Measurements from ENCODE around the gene FAM83D. TPM values are rescaled to one million over a fixed set of nuclear protein-coding genes. Genes with fewer than 3 reads are reported as not detected.
A peak's percentile ranks its signal among the peaks of the same experiment; 100 is the strongest.

The FAM83D gene
- total RNA-seq = 11.7 and 13.5 TPM in 2 replicates

- peak; percentile 82 for DNase-seq (ENCODE audit: extremely low read depth, low read depth, low spot score)
These were observed at the start of gene FAM83D for GRCh38 chr20:38926142-38926933. FAM83D (plus strand) TSS chr20:38926417; CDS start chr20:38926443, 26 bp downstream.

DNA sequence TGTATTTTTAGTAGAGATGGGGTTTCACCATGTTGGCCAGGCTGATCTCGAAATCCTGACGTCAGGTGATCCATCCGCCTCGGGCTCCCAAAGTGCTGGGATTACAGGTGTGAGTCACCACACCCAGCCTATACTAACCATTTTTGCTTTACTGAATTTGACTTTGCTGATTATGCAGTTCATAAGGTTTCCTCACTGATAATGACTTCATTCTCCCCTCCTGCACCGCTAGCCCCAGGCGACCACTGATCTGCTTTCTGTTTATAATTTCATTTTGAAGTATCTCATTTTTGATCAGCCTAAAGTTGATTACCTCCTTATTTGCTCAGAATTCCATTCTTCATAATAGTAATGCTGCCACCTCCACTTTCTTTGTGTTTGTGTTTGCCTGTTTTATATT lies 48.7 kb upstream of the FAM83D start:
- DNase-seq (ENCODE audit: extremely low read depth, low read depth, low spot score) = no peak

DNA sequence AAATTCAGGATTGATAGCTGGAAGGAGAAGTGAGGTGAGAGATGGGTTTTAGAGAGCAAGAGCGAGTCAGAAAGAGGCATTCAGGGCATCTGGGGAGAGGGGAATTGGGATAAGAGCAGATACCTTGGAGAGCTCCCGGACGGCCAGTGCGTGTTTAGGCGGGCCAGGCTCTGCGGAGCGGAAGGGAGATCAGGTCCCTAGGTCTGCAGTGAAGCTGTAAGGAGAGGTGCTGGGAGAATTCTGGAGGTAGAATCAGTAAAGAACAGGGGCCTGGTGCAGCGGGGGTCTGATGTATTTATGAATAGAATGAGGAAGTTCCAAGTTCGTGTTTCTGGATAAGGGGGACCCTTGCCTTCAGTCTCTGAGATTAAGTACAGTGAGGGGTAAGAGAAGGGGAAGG lies 47.4 kb upstream of the FAM83D start:
- no peak for DNase-seq (ENCODE audit: extremely low read depth, low read depth, low spot score)

DNA sequence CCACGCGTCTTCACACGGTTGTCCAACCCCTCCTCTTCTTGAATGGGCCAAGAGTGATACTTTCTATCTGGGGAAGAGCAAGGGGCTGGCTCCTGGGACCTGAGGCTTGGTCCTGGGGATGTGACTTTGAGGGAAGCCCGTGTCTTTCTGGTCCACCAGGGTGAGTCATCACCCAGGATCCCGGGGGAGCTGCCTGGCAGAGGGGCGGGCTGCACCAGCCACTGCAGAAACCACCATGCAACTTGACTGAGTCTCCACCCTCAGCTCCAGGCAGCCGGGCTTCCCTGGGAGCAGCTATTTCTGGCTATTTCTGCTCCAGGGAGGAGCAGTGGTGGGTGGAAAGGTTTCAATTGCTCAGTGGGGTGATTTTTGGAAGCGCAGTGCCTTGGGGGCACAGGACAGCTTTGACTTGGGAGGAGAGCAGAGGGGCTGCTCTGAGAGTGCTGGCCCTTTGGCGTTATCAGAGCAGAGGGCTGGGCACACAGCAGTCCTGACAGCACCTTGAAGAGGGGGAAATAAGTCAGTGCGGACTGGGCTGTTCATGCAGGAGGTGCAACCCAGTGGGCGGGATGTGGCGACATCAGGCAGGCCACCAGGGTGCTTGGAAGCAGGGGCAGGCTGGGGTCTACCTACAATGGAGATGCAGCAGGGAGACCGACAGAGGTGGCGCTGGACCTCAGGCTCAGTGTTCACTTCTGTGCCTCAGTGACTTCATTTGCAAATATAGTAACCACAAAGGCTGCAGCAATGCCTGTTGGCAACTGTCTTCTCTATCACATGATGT lies 45.1 kb upstream of the FAM83D start:
- DNase-seq (ENCODE audit: extremely low read depth, low read depth, low spot score) = no peak

DNA sequence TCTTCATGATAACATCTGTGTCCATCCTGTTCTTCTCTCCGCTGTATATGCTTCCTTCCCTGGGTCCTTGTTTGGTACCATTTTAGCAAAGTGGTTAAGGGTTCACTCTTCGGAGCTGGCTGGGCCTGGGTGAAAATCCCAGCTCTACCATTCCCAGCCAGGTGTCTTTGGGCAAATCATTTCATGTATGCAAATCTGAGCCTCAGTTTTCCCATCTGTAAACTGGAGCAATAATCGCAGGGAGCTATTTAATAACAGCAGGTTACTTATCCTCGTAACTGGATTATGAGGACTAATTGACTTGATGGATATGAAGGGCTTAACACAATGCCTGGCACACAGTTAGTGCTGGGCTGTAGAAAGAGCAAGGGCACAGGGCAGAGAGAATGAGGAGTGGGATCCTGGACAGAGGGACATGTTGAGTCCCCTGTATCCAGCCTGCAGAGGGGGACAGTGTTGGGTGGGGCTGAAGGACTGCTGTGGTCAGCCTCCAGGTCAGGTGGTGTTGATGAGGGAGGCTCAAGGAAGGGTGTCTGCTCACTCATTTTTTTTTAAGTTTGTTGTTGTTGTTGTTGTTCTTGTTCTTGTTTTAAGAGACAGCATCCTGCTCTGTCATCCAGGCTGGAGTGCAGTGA lies 44.3 kb upstream of the FAM83D start:
- DNase-seq (ENCODE audit: extremely low read depth, low read depth, low spot score) = no peak

- DNase-seq (ENCODE audit: extremely low read depth, low read depth, low spot score) = no peak
These were observed 43.6 kb upstream of the FAM83D start for GRCh38 chr20:38882600-38882999.

DNA sequence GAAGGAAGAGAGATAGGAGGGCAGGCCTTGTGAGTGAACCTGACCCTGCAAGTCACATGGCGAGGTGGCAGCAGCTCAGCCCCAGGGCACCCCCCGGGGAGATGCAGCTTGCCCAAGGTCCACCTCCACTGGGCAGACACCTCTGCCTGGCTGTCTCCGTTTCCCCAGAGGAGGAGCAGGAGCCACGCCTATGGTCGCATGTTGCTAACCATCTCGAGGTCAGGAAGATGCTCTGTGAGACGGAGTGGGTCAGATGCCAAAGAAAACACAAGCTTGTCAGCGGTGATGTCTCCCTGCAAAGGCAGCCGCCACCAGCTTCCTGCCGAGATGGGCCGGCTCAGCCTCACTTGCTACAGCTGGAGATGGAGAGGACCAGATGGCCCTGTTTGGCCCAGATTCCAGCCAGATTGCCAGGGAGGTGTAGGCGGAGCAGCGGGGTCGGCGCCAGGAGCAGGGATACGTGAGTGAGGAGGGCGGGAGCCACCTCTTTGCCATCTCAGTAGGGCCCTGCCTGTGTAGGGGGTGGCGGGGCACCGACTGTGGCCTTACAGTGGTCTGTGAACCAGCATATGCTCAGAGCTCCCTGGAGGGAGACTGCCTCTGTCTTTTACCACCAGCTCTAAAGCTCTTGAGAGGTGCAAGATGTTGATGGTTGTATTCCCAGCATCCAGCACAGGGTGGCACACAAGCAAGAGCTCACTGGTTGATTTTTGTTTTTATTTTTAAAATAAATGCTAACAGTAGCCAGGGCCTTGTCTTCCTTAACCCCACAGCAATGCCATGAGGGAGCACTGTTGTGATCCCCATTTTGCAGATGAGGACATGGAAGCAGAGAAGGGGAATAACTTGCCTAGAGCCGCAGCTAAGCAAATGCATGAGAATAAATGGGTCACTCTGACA lies 42.9 kb upstream of the FAM83D start:
- DNase-seq (ENCODE audit: extremely low read depth, low read depth, low spot score) = no peak

DNA sequence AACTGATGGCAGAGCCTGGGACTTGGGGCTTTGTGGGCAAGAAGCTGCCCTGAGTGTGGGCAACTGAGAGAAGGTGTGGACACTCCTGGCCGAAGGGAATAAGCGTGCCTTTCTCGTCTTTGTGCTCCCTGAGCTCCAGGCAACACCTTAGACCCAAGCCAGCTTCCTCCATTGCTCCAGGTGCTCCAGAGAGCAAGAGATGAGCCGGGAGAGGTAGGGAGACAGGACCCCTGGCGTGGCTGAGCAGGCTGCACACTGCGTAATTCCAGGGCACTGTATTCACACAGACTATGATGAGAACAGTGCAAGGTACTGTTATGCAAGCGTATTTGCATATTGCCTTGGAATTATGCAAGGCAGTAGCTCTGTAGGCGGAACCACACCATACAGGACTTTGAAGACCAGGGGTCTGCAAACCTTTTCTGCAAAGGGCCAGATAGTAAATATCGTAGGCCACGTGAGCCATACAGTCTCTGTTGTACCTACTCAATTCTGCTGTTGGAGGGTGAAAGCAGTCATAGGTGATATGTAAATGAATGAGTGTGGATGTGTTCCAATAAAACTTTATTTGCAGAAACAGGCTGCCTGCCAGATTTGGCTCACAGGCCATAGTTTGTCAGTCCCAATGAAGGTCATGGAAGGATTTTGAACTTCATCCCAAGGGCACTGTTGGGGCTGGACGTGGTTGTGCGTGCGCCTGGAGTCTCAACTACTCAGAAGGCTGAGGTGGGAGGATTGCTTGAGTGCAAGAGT lies 42.1 kb upstream of the FAM83D start:
- no peak for DNase-seq (ENCODE audit: extremely low read depth, low read depth, low spot score)

GRCh38 chr20:38885357-38885756 lies 40.9 kb upstream of the FAM83D start:
- DNase-seq (ENCODE audit: extremely low read depth, low read depth, low spot score) = no peak

DNA sequence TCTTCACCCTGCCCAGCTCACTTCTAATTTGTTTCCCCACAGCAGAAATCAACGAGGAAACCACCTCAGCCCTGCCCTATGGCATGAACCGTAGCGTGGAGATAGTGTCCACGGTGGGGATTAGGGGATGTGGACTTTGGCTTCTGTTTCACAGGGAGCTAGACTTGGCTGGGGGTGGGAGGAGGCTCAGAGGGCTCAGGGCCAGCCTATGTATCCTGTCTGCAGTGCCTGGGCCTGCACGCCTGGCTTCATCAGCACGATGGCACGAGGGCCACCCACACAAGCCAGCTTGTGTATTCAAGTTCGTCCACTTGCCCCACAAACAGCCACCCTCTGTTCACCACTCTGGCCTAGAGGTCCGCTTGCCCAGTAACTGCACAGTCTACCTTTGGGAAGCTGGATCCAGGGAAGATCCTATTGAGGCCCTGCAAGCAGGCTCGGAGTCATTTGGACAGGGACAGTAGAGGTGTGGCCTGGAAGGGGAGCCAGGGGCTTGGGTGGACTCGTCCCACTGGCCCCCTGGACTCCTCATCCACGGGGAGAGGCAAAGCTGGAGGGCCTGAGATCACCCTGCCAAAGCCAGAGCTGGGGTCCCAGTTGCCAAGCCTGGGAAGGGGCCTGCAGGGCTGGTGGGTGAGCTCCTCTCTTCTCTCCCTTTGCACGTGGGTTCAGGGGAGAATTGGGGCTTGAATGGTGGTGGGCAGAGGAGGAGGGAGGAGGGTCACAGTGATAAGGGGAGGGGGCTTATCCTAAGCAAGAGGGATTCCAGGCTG lies 38.0 kb upstream of the FAM83D start:
- DNase-seq (ENCODE audit: extremely low read depth, low read depth, low spot score) = no peak

- no peak for DNase-seq (ENCODE audit: extremely low read depth, low read depth, low spot score)
These were observed 37.2 kb upstream of the FAM83D start for GRCh38 chr20:38889050-38889449.

DNA sequence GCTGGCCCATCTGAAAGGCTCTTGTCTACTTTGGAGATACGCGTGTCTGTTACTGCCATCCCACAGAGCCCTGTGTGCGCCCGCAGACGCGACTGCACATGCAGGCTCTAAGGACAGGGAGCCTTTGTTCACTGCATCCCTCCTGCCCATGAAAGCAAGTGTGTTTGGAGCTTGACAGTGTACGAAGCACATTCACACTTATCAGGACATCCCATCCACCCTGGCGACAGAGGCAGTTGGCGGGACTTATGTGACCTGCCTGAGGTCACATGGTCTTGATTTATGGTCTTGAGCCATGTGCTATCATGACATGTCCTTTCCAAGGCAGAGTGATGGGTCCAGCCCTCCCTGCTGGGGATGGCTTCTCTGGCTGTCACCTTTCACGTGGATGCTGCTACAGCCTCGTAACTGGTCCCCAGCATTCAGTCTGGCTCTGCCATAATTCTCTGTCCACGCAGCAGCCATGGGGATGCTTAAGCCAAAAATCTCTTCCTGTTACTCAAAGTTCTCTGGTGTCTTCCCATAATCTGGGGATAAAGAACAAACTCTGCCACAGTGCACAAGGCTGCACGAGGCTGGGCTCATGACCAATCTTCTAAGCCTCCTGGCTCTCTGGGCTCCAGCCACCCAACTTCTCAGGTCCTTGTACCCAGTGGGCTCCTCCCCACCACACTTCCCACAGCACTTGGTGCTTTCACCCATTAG lies 36.3 kb upstream of the FAM83D start:
- no peak for DNase-seq (ENCODE audit: extremely low read depth, low read depth, low spot score)

GRCh38 chr20:38890497-38890818 lies 35.8 kb upstream of the FAM83D start:
- no peak for DNase-seq (ENCODE audit: extremely low read depth, low read depth, low spot score)

DNA sequence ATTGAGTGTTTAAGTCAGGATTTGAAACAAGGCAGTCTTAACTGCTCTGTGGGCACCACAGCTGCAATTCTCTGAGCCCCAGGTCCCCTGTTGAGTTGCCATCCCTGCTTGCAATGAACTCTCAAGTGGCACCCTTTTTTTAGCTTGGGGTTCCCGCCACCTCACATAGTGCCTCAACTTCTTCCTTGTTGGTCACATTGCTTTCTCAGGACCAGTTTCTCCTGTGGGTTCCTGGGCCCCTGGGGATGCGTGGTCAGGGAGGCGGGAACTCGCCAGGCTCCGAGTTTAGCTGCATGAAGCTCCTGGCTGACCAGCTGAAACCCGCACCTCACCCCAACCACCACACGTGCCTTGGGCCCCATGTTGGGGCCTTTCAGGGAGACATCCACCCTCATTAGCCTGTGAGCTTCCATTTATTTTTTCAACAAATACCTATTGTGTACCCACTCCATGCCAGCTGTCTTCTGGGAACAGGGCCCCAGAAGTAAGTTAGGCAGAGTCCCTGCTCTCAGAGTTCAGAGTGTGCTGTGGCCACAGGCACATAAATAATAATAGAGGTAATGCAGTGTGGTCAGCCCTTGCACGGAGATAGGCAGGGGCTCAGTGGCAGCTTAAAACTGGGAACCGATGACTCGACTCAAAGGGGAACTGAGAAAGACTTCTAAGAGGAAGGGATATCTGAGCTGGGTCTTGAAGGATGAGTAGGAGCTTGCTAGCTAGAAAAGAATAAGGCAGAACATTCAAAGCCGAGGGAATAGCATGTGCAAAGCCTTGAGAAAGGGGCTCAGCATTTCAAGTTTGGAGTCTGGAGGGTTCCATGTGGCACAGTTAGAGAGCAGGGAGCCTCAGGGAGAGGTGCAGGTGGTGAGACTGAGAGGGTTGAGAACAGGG lies 33.9 kb upstream of the FAM83D start:
- DNase-seq (ENCODE audit: extremely low read depth, low read depth, low spot score) = no peak

GRCh38 chr20:38893056-38893564 lies 33.1 kb upstream of the FAM83D start:
- DNase-seq (ENCODE audit: extremely low read depth, low read depth, low spot score) = no peak

DNA sequence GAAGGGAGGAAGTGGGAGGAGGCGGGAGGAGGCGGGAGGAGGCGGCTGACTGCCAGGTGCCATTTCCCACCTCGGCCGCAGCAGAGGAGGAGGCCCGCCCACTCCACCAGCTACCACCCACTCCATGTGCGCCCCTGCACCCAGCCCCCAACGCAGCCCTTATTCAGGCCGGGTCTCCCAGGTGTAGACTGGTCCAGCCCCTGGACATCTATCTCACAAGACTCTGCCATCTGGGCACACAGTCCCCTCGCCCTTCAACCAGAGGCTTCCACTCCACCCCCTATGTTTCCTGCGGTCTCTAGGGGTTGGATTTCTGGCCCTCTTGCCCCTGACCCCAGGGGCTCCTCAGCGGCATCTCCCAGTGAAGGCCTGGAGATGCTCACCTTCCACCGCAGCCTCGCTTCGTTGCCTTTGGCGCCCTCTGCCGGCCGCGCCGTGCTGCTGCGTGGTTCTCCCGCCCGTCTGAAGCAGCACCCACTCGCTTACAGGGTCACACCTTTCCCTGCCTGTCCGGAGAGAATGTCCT lies 32.6 kb upstream of the FAM83D start:
- no peak for DNase-seq (ENCODE audit: extremely low read depth, low read depth, low spot score)
